Effector memory CD8-positive, alpha-beta T cell (primary cell): ENCODE data around the gene LIPC.

ENCODE experiments used
- ATAC-seq: fragments of 150-1000 bp; cut with Tn5 transposase; replicated peaks from 2 replicates; pipeline ENCODE4 v1.10.0; 2021; ENCODE audit warnings: mild to moderate bottlenecking, moderate library complexity
- DNase-seq, 3 experiments: peaks; one replicate each; pipeline ENCODE4 v3.0.0; 2021
- H3K27ac Mint-ChIP-seq, 2 donors: one replicate each; pipeline ENCODE4 v1.8.0; 2022; ENCODE audit warnings: mild to moderate bottlenecking in 2 of 2, mixed read lengths in 2 of 2, moderate library complexity in 2 of 2
- H3K27me3 Mint-ChIP-seq, 2 donors: one replicate each; pipeline ENCODE4 v1.8.0; 2022; ENCODE audit warnings: mixed read lengths in 2 of 2
- H3K36me3 Mint-ChIP-seq: one replicate; pipeline ENCODE4 v1.8.0; 2022; ENCODE audit warnings: mild to moderate bottlenecking, moderate library complexity, mixed read lengths; ENCODE audit not compliant: insufficient read depth
- H3K4me1 Mint-ChIP-seq, 2 donors: one replicate each; pipeline ENCODE4 v1.8.0; 2022; ENCODE audit warnings: low read depth in 2 of 2, mixed read lengths in 2 of 2
- H3K4me3 Mint-ChIP-seq, 2 donors: one replicate each; pipeline ENCODE4 v1.8.0; 2022; ENCODE audit warnings: mild to moderate bottlenecking in 2 of 2, mixed read lengths in 2 of 2, moderate library complexity in 2 of 2
- H3K9me3 Mint-ChIP-seq, 2 donors: one replicate each; pipeline ENCODE4 v1.8.0; 2022; ENCODE audit warnings: mixed read lengths in 2 of 2

LIPC gene

DNA sequence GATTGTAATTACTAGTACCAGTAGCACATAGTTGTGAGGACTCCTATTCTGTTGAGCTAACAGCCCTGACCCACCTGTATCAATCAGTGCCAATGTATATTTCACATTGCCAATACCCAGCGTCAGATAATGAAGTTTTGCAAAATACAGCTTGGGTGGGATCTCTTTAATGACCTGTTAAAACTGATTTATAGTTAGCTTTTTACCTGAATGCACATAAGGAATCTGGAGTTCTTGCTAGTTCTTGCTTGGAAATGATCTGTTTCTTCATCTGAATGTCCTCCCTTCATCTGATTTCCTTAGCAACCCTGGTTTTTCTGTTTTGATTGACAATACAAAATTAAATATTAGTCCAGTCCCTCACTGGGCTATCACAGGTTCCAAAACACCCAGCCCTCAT is 62.8 kb downstream of the LIPC start:
- no peaks in the 10 kb centered on the region for H3K36me3 Mint-ChIP-seq
- H3K27me3 Mint-ChIP-seq, result no peaks in the 10 kb centered on the region
- H3K4me1 Mint-ChIP-seq, result peaks cover 16 to 19% of the 10 kb centered on the region in 2 donors
- DNase-seq (no peak), ATAC-seq (no peak)
- H3K4me3 Mint-ChIP-seq, result no peak overlapping the region
- H3K27ac Mint-ChIP-seq, result peak overlapping the region in 1 of 2 donors; percentile 70
- no peaks in the 10 kb centered on the region for H3K9me3 Mint-ChIP-seq

GRCh38 chr15:58495891-58496408 is 64.2 kb downstream of the LIPC start:
- H3K9me3 Mint-ChIP-seq, result no peaks in the 10 kb centered on the region
- no peaks in the 10 kb centered on the region for H3K36me3 Mint-ChIP-seq
- peak overlapping the region in 1 of 2 donors; percentile 16 for H3K27ac Mint-ChIP-seq
- ATAC-seq, result peak; percentile 35
- H3K4me3 Mint-ChIP-seq, result no peak overlapping the region
- peaks cover 20% of the 10 kb centered on the region in 2 donors for H3K4me1 Mint-ChIP-seq
- no peak for DNase-seq
- H3K27me3 Mint-ChIP-seq, result no peaks in the 10 kb centered on the region

DNA sequence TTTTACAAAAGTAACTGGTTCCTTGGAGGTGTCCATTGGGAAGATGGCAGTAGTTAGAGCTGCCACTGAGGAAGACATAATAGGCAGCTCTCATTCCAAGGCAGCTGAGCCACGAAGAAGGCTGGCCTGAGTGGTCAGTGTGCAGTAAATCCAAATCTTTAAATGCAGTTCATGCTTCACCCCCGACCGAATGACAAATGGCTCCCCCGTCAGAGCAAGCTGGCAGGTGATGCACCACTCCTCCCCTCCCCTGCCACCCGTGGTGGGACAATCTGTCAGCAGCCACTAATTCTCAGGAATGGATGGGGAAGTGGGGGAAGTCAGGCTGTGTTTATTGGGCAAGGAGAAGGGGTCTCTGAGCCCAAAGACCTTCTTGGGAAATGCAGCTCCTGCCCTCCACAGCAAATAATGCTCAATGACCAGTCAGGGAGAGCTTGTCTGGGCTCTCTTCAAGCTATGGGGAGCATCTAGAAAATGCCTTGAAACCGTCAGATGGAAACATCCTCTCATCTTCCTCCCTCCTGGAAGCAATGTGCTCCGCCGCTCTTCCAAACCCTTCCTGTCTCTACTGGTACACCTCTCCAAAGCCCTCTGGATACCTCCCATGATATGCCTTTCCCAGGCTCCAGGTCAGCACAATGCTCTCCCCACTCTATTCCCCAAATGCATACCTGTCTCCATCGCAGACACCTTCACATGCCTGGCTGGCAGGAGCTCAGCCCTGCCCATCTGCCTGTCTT is 65.4 kb downstream of the LIPC start:
- Mint-ChIP-seq H3K9me3 (no peaks in the 10 kb centered on the region), H3K27ac (peak overlapping the region in 1 of 2 donors; percentile 26), H3K27me3 (no peaks in the 10 kb centered on the region), H3K4me3 (no peak overlapping the region), H3K4me1 (peaks cover 20 to 22% of the 10 kb centered on the region in 2 donors), H3K36me3 (no peaks in the 10 kb centered on the region)
- DNase-seq, result no peak
- no peak for ATAC-seq

GRCh38 chr15:58498821-58499580 is 67.2 kb downstream of the LIPC start:
- Mint-ChIP-seq H3K9me3 (no peaks in the 10 kb centered on the region), H3K4me1 (peaks cover 15 to 18% of the 10 kb centered on the region in 2 donors), H3K27ac (peak overlapping the region; percentile 6 to 22), H3K27me3 (no peaks in the 10 kb centered on the region), H3K4me3 (no peak overlapping the region), H3K36me3 (no peaks in the 10 kb centered on the region)
- no peak for DNase-seq
- ATAC-seq, result no peak

- H3K27ac Mint-ChIP-seq, result peak overlapping the region in 1 of 2 donors; percentile 8
Observed at GRCh38 chr15:58501006-58501405, 69.2 kb downstream of the LIPC start.

DNA sequence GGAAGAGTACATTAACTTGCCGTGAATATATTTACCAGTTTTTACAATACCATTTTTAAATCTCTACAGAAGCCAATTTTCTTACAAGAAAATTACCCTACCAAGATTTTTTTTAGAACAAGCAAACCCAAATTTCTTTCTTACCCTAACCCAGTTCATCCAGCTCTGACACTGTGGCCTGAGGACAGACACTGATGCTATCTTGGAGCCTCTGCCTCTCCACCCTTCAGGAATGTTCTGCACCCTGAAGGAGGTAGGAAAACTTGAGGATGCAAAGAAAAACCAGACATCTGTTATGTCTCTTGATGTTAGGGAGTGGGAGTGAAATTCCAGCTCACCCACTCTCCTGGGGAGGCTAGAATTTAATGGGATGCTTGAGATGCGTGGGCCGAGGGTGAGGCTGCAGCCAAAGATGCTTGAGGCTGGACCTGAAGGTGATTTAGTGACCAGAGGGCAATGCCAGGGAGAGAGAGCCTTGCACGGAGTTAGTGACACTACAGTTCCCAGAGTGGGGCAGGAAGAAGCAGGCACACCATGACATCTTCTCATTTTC is 69.9 kb downstream of the LIPC start:
- no peak overlapping the region for H3K4me3 Mint-ChIP-seq
- DNase-seq (no peak), ATAC-seq (no peak)
- peaks cover 0 to 5% of the 10 kb centered on the region in 2 donors for H3K27me3 Mint-ChIP-seq
- H3K27ac Mint-ChIP-seq, result peak overlapping the region in 1 of 2 donors; percentile 8
- H3K36me3 Mint-ChIP-seq, result no peaks in the 10 kb centered on the region
- no peaks in the 10 kb centered on the region for H3K9me3 Mint-ChIP-seq
- peaks cover 18 to 25% of the 10 kb centered on the region in 2 donors for H3K4me1 Mint-ChIP-seq

More at GRCh38 chr15:58501006-58501405, 69.2 kb downstream of the LIPC start:
- ATAC-seq (no peak), DNase-seq (no peak)
- Mint-ChIP-seq H3K27me3 (no peaks in the 10 kb centered on the region), H3K4me1 (peaks cover 16 to 22% of the 10 kb centered on the region in 2 donors), H3K4me3 (no peak overlapping the region), H3K36me3 (no peaks in the 10 kb centered on the region), H3K9me3 (no peaks in the 10 kb centered on the region)

GRCh38 chr15:58503139-58504027 is 71.6 kb downstream of the LIPC start:
- peaks cover 0 to 16% of the 10 kb centered on the region in 2 donors for H3K27me3 Mint-ChIP-seq
- DNase-seq (no peak), ATAC-seq (no peak)
- H3K36me3 Mint-ChIP-seq, result no peaks in the 10 kb centered on the region
- H3K4me1 Mint-ChIP-seq, result peaks cover 13 to 26% of the 10 kb centered on the region in 2 donors
- no peak overlapping the region for H3K4me3 Mint-ChIP-seq
- H3K9me3 Mint-ChIP-seq, result no peaks in the 10 kb centered on the region
- no peak overlapping the region for H3K27ac Mint-ChIP-seq

DNA sequence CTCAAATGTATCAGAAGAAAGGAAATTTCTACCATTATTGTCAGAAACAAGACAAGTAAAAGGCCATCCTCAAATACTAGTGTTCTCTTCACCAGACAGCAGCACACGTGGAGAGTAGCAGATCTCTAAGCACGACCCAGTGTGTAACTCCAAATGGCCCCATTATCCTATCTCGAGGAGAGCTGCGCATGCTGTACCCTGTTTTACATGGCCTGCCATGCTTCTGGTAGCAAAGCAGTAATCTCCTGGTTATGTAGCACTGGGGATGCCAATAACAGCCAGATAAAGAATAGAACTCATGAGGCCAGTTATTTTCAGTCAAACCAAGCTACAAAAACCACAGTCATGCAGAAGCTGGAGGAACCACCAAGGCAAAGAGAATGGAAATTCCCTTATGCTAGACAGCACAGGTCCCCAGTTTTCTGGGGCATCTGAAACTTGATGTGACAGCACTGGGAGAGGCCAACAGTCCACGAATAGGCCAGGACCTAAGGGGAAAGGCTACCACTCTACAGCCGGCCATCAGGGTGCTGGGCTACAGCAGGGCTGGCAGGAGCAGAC is 73.0 kb downstream of the LIPC start:
- peaks cover 13 to 26% of the 10 kb centered on the region in 2 donors for H3K4me1 Mint-ChIP-seq
- DNase-seq (no peak), ATAC-seq (no peak)
- peaks cover 0 to 16% of the 10 kb centered on the region in 2 donors for H3K27me3 Mint-ChIP-seq
- H3K4me3 Mint-ChIP-seq, result no peak overlapping the region
- H3K9me3 Mint-ChIP-seq, result no peaks in the 10 kb centered on the region
- no peak overlapping the region for H3K27ac Mint-ChIP-seq
- no peaks in the 10 kb centered on the region for H3K36me3 Mint-ChIP-seq

- DNase-seq (no peak), ATAC-seq (no peak)
- H3K36me3 Mint-ChIP-seq, result no peaks in the 10 kb centered on the region
- no peak overlapping the region for H3K4me3 Mint-ChIP-seq
- peaks cover 0 to 16% of the 10 kb centered on the region in 2 donors for H3K27me3 Mint-ChIP-seq
- H3K27ac Mint-ChIP-seq, result peak overlapping the region in 1 of 2 donors; percentile 11
- H3K4me1 Mint-ChIP-seq, result peaks cover 13 to 26% of the 10 kb centered on the region in 2 donors
- H3K9me3 Mint-ChIP-seq, result no peaks in the 10 kb centered on the region
Observed at GRCh38 chr15:58505581-58505980, 73.8 kb downstream of the LIPC start.

- Mint-ChIP-seq H3K9me3 (no peaks in the 10 kb centered on the region), H3K4me3 (peak overlapping the region in 1 of 2 donors; percentile 40), H3K36me3 (no peaks in the 10 kb centered on the region), H3K27ac (peak overlapping the region in 1 of 2 donors; percentile 11), H3K27me3 (peaks cover 0 to 16% of the 10 kb centered on the region in 2 donors), H3K4me1 (peaks cover 9 to 21% of the 10 kb centered on the region in 2 donors)
- ATAC-seq (no peak), DNase-seq (no peak)
Observed at GRCh38 chr15:58506064-58506490, 74.3 kb downstream of the LIPC start.

DNA sequence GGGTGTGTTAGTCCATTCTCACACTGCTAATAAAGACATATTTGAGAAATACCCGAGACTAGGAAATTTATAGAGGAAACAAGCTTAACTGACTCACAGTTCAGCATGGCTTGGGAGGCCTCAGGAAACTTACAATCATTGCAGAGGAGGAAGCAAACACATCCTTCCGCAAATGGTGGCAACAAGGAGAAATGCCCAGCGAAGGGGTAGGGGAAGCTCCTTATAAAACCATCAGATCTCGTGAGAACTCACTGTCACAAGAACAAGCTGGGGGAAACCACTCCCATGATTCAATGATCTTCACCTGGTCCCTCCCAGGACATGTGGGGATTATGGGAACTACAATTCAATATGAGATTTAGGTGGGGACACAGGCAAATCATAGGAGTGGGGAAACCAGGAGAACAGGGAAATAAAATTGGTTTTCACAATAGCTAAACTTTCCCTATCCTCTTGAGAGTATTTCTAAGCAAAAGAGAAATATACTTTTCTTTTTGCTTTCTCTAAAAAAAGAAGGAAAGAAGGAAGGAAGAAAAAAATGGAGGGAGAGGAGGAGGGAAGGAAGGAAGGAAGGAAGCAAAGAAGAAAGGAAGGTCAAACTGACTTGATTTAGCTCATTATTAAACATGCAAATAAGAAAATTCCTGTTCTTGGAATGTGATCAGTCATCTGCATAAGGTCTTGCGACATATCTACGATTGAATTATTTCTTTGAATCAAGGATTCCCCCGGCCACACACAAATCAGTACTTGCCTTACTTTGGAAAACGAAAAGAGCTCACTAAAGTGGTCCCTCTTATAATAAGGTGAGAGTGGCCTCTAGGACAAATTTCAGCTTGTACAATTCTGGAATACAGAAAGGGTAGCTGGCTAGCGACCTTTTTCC is 75.2 kb downstream of the LIPC start:
- DNase-seq, result no peak
- H3K4me3 Mint-ChIP-seq, result no peak overlapping the region
- H3K4me1 Mint-ChIP-seq, result peaks cover 9 to 20% of the 10 kb centered on the region in 2 donors
- ATAC-seq, result no peak
- H3K27ac Mint-ChIP-seq, result peak overlapping the region in 1 of 2 donors; percentile 11
- no peaks in the 10 kb centered on the region for H3K9me3 Mint-ChIP-seq
- no peaks in the 10 kb centered on the region for H3K36me3 Mint-ChIP-seq
- H3K27me3 Mint-ChIP-seq, result peaks cover 0 to 16% of the 10 kb centered on the region in 2 donors

GRCh38 chr15:58509556-58509955 is 77.8 kb downstream of the LIPC start:
- H3K27ac Mint-ChIP-seq, result no peak overlapping the region
- H3K4me1 Mint-ChIP-seq, result peaks cover 9 to 18% of the 10 kb centered on the region in 2 donors
- peaks cover 0 to 16% of the 10 kb centered on the region in 2 donors for H3K27me3 Mint-ChIP-seq
- no peak overlapping the region for H3K4me3 Mint-ChIP-seq
- DNase-seq (no peak), ATAC-seq (no peak)
- no peaks in the 10 kb centered on the region for H3K9me3 Mint-ChIP-seq
- no peaks in the 10 kb centered on the region for H3K36me3 Mint-ChIP-seq
